Loucy (cell line): ENCODE data around the gene MED26.

Experiments
- H2AFZ ChIP-seq: fragments of 200-600 bp; sonication (generic); 2 replicates; pipeline ENCODE4 v1.6.0; 2016; ENCODE audit warnings: antibody characterized with exemption, mild to moderate bottlenecking, low read length, moderate library complexity
- H3F3A ChIP-seq: fragments of 200-600 bp; 2 replicates; pipeline ENCODE4 v1.6.0; 2016; ENCODE audit warnings: antibody characterized with exemption, low read depth, mild to moderate bottlenecking
- H3K27me3 ChIP-seq: fragments of 200-600 bp; sonication (generic); 2 replicates; pipeline ENCODE4 v1.6.1; 2014; ENCODE audit warnings: low read length, mild to moderate bottlenecking; ENCODE audit not compliant: insufficient read depth, poor library complexity, severe bottlenecking
- H3K36me3 ChIP-seq: fragments of 200-600 bp; sonication (generic); 2 replicates; pipeline ENCODE4 v1.6.1; 2016; ENCODE audit warnings: low read length; ENCODE audit not compliant: insufficient read depth
- H3K4me1 ChIP-seq: fragments of 200-600 bp; sonication (generic); 2 replicates; pipeline ENCODE4 v1.5.1; 2014; ENCODE audit warnings: low read length, mild to moderate bottlenecking; ENCODE audit not compliant: insufficient read depth, poor library complexity, severe bottlenecking
- H3K4me2 ChIP-seq: fragments of 200-600 bp; sonication (generic); 2 replicates; pipeline ENCODE4 v1.6.0; 2014; ENCODE audit warnings: antibody characterized with exemption, low read length, low read depth, mild to moderate bottlenecking; ENCODE audit not compliant: poor library complexity, severe bottlenecking
- H3K4me3 ChIP-seq: fragments of 200-600 bp; sonication (generic); 2 replicates; pipeline ENCODE4 v1.5.1; 2014; ENCODE audit warnings: low read length, mild to moderate bottlenecking, mixed read lengths; ENCODE audit not compliant: poor library complexity, severe bottlenecking
- H3K79me2 ChIP-seq: fragments of 200-600 bp; sonication (generic); 2 replicates; pipeline ENCODE4 v1.6.1; 2014; ENCODE audit warnings: low read length; ENCODE audit not compliant: insufficient read depth
- H3K9ac ChIP-seq: fragments of 200-600 bp; sonication (generic); 2 replicates; pipeline ENCODE4 v1.6.0; 2014; ENCODE audit warnings: mild to moderate bottlenecking, low read depth, low read length, moderate library complexity; ENCODE audit not compliant: poor library complexity, severe bottlenecking
- H3K9me2 ChIP-seq: fragments of 200-600 bp; sonication (generic); replicated peaks from 2 replicates; pipeline ENCODE4 v1.6.1; 2016; ENCODE audit warnings: low read depth, low read length, mixed read lengths
- H3K9me3 ChIP-seq: fragments of 200-600 bp; sonication (generic); 2 replicates; pipeline ENCODE4 v1.6.1; 2014; ENCODE audit warnings: mild to moderate bottlenecking, antibody characterized with exemption, low read length, low read depth; ENCODE audit not compliant: insufficient read depth
- H4K20me1 ChIP-seq: fragments of 200-600 bp; sonication (generic); 2 replicates; pipeline ENCODE4 v1.6.0; 2014; ENCODE audit warnings: antibody characterized with exemption, low read length, mild to moderate bottlenecking; ENCODE audit not compliant: insufficient read depth, poor library complexity, severe bottlenecking
- EZH2phosphoT487 ChIP-seq: fragments of 200-600 bp; IDR thresholded peaks from 2 replicates; pipeline ENCODE4 v1.6.1; 2018; ENCODE audit warnings: antibody characterized with exemption, mild to moderate bottlenecking, moderate library complexity, borderline replicate concordance
- TF ChIP-seq, protein P1 (sequence below): fragments of 200-600 bp; sonication (generic); conservative IDR thresholded peaks from 2 replicates; pipeline ENCODE4 v1.5.1; 2014; ENCODE audit warnings: mild to moderate bottlenecking, antibody characterized with exemption, low read length

MED26 gene

GRCh38 chr19:16540948-16541347 lies 87.1 kb downstream of the MED26 start:
- Histone ChIP-seq H3K36me3 (peaks cover 15% of the 10 kb centered on the region; the same call in 1 of the 2 replicates), H3K9ac (peak overlapping the region; percentile 93), H3K4me1 (peaks cover 46% of the 10 kb centered on the region), H3K9me2 (no peaks in the 10 kb centered on the region), H3K79me2 (peaks cover 87% of the 10 kb centered on the region), H3K4me3 (peak overlapping the region; percentile 93), H2AFZ (no peak overlapping the region), H3F3A (peaks cover 2% of the 10 kb centered on the region; the same call in 1 of the 2 replicates), H3K9me3 (no peaks in the 10 kb centered on the region), H3K4me2 (peak overlapping the region; percentile 79), H4K20me1 (peaks cover 56% of the 10 kb centered on the region), H3K27me3 (no peaks in the 10 kb centered on the region)
- TF ChIP-seq EZH2phosphoT487: no peak
- TF ChIP-seq, protein P1, sequence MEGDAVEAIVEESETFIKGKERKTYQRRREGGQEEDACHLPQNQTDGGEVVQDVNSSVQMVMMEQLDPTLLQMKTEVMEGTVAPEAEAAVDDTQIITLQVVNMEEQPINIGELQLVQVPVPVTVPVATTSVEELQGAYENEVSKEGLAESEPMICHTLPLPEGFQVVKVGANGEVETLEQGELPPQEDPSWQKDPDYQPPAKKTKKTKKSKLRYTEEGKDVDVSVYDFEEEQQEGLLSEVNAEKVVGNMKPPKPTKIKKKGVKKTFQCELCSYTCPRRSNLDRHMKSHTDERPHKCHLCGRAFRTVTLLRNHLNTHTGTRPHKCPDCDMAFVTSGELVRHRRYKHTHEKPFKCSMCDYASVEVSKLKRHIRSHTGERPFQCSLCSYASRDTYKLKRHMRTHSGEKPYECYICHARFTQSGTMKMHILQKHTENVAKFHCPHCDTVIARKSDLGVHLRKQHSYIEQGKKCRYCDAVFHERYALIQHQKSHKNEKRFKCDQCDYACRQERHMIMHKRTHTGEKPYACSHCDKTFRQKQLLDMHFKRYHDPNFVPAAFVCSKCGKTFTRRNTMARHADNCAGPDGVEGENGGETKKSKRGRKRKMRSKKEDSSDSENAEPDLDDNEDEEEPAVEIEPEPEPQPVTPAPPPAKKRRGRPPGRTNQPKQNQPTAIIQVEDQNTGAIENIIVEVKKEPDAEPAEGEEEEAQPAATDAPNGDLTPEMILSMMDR: no peak

DNA sequence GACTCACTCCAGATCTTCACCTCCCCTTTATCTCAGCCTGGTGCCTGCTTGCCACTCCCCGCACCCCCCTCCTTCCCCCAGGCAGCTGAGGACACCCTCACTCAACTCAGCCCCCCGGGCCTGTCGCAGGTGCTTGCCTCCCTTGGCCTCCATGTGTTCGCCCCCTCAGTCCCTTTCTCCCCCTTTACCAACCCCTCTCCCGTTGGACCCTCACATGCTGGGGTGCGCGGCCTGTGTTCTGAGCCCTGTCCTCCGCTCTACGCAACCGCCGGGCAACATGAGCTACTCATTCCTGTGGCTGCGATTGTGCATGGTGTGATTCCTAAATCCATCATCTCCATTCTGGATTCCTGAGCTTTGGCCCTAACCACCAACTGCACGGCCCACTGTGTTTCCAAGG lies 90.9 kb downstream of the MED26 start:
- no peak overlapping the region for H3K9ac ChIP-seq
- H3K9me2 ChIP-seq: no peaks in the 10 kb centered on the region
- TF ChIP-seq EZH2phosphoT487: no peak
- TF ChIP-seq, protein P1: no peak
- no peak overlapping the region for H3K4me3 ChIP-seq
- peaks cover 27% of the 10 kb centered on the region for H3K4me1 ChIP-seq
- peaks cover 53% of the 10 kb centered on the region; the same call in 1 of the 2 replicates for H3K36me3 ChIP-seq
- H3F3A ChIP-seq: no peaks in the 10 kb centered on the region
- peaks cover 71% of the 10 kb centered on the region for H4K20me1 ChIP-seq
- peaks cover 67% of the 10 kb centered on the region for H3K79me2 ChIP-seq
- no peaks in the 10 kb centered on the region for H3K9me3 ChIP-seq
- peak overlapping the region; percentile 79 for H3K4me2 ChIP-seq
- no peak overlapping the region for H2AFZ ChIP-seq
- H3K27me3 ChIP-seq: no peaks in the 10 kb centered on the region

DNA sequence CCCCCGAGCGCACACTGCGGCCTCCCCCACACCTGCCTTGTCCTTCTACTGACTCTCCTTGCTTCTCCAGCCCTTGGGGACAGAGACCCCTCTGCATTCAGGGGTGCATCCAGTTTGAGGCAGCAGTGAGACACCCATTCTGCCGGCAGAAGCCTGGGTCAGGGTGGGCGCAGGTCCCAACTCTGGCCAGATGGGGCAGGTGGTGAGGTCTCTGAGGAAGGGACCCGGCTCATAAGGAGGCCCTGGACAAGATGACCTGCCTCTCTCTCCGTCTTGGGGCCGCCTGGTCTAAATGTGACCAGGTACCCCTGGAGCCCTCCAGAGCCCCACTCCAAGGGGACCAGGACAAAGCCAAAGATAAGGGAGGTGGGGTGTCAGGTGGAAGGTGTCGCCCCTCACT lies 91.9 kb downstream of the MED26 start:
- H3K36me3 ChIP-seq: peaks cover 62% of the 10 kb centered on the region; the same call in 1 of the 2 replicates

More for the DNA sequence above, 91.9 kb downstream of the MED26 start:
- TF ChIP-seq, protein P1: no peak
- no peak for TF ChIP-seq EZH2phosphoT487
- H3K9me3 ChIP-seq: no peaks in the 10 kb centered on the region
- no peak overlapping the region for H2AFZ ChIP-seq
- H3K4me2 ChIP-seq: no peak overlapping the region
- H3K27me3 ChIP-seq: no peaks in the 10 kb centered on the region
- H3K79me2 ChIP-seq: peaks cover 58% of the 10 kb centered on the region
- H3K4me1 ChIP-seq: peaks cover 26% of the 10 kb centered on the region
- no peak overlapping the region for H3K9ac ChIP-seq
- H3K4me3 ChIP-seq: no peak overlapping the region
- no peaks in the 10 kb centered on the region for H3F3A ChIP-seq
- no peaks in the 10 kb centered on the region for H3K9me2 ChIP-seq
- peaks cover 63% of the 10 kb centered on the region for H4K20me1 ChIP-seq
